ENCODE measurements around the gene EBF3.

- TF ChIP-seq POLR2AphosphoS5 (IDR thresholded peaks at IDR 0.05; ENCODE audit: borderline replicate concordance, low read depth, low read length) (no peak), EZH2 (IDR thresholded peaks at IDR 0.05) (no peak)
Measured at GRCh38 chr10:129946859-129947258, 17.2 kb downstream of the EBF3 start.
